Heart right ventricle (tissue), 16 donors: ENCODE measurements around the gene C4orf54. TPM values are rescaled to one million over a fixed set of nuclear protein-coding genes. Genes with fewer than 3 reads are reported as not detected.

Experiments used
- ATAC-seq, 8 donors: fragments of 200-7000 bp; cut with Tn5 transposase; one replicate each; pipeline ENCODE4 v1.9.1; 2020; ENCODE audit warnings: mild to moderate bottlenecking in 8 of 8, moderate library complexity in 8 of 8, moderate number of reproducible peaks in 1 of 8
- DNase-seq, 2 donors: peaks; one replicate each; pipeline ENCODE4 v3.0.0-alpha.2; 2020
- H3K27ac ChIP-seq, 10 donors: fragments of 200-600 bp; sonication (generic) in 2 of 10; one replicate each; pipeline versions ENCODE4 v1.5.0 to v1.8.0; 2020 to 2022; ENCODE audit warnings: mild to moderate bottlenecking in 3 of 10
- H3K27me3 ChIP-seq, 7 donors: fragments of 200-600 bp; one replicate each; pipeline ENCODE4 v1.8.0; 2021 to 2022; ENCODE audit warnings: mild to moderate bottlenecking in 2 of 7
- H3K36me3 ChIP-seq, 9 donors: fragments of 200-600 bp; sonication (generic) in 1 of 9; one replicate each; pipeline versions ENCODE4 v1.5.0 to v1.8.0; 2020 to 2022; ENCODE audit warnings: mild to moderate bottlenecking in 2 of 9
- H3K4me1 ChIP-seq, 9 donors: fragments of 200-600 bp; sonication (generic) in 1 of 9; one replicate each; pipeline versions ENCODE4 v1.5.0 to v1.8.0; 2020 to 2022; ENCODE audit warnings: mild to moderate bottlenecking in 4 of 9
- H3K4me3 ChIP-seq, 10 donors: fragments of 200-600 bp; sonication (generic) in 2 of 10; one replicate each; pipeline versions ENCODE4 v1.5.0 to v1.8.0; 2020 to 2022; ENCODE audit warnings: mild to moderate bottlenecking in 7 of 10, moderate library complexity in 2 of 10
- H3K9me3 ChIP-seq, 11 donors: fragments of 200-600 bp in 10 of 11; sonication (generic) in 2 of 11; one replicate each; pipeline versions ENCODE4 v1.5.0 to v1.8.0; 2013 to 2022; ENCODE audit warnings: mild to moderate bottlenecking in 2 of 11, control low read depth in 1 of 11, moderate library complexity in 1 of 11
- CTCF ChIP-seq, 9 donors: fragments of 200-600 bp; sonication (generic) in 2 of 9; IDR thresholded peaks; one replicate each; pipeline versions ENCODE4 v1.5.0 to v1.8.0; 2021 to 2022; ENCODE audit warnings: antibody characterized with exemption in 9 of 9, mild to moderate bottlenecking in 5 of 9, moderate library complexity in 1 of 9
- WGBS, 2 donors: extraction: QIAGEN DNeasy Blood & Tissue Kit; methylation state at CpG; one replicate each; pipeline ENCODE4 v1.1.7; 2013; ENCODE audit warnings: inconsistent platforms in 1 of 2; 5-methylcytosine and 5-hydroxymethylcytosine counted together
- intact Hi-C, 10 donors: fragments of 100-400 bp; cut with DNase I; formaldehyde crosslinking; loops; one replicate each; pipeline versions ENCODE4 v1.11.1 to v1.14.2; 2022
- polyA plus RNA-seq, 2 donors: library from polyadenylated mRNA; stranded (reverse); fragments of 200-250 nt; gene quantifications; one replicate each; pipeline ENCODE4 v1.2.3, GENCODE V29; 2013
- total RNA-seq, 10 donors: library from RNA; stranded (reverse); fragmentation: NEBNext Ultra II Directional in 3 of 10; extraction: Animal tissue kit (Norgen Biotek cat#: 25700) in 3 of 10; gene quantifications; one replicate each; pipeline versions ENCODE4 v1.2.1 to v1.2.4, GENCODE V29; 2021 to 2023
- donor health status: Arrhythmogenic right ventricular cardiomyopathy.
- donor health status: ischemic (EF 13 %, LVEDD 7.1; RV severe dilation, severe dysfunction).
- donor health status: healthy with polysubstance abuse.
- donor health status: DM: no; HTN: yes; CAD: no.
- donor health status: DM: no; HTN: no; CAD: no.
- donor health status: ischemic (EF 25% LVEDD 6.9; RV normal size, moderate dysfunction).
- donor health status: ischemic (EF 25% LVEDD 5.7; RV mildly dilated, moderate dysfunction).
- donor health status: healthy.
- donor health status: DM: yes; HTN: yes; CAD: no.
- donor health status: Ischemic cardiomyopathy.
- donor health status: ischemic (EF 35%, LVEDD 5.7; RV mildly dilated, moderate dysfunction).
- donor health status: nonischemic (EF 11% LVEDD 7.7; RV severe dilation, severe dysfunction).
- donor health status: DM: yes; HTN: yes; CAD: no.
- donor health status: PGD.
- donor health status: ischemic (EF 29% LVEDD 5.4; RV normal size, mild dysfunction).
- donor health status: nonischemic (EF 23%, LVEDD 6.1; RV moderate dilation, normal function).

Gene C4orf54
- total and polyA plus RNA-seq, 12 donors: 0.68 to 14.4 (median 1.6) TPM

- peaks cover 0 to 37% (median 7%) of the 10 kb centered on the region in 11 donors for H3K9me3 ChIP-seq
- no peaks in the 10 kb centered on the region for H3K36me3 ChIP-seq
- intact Hi-C loops: no loop called here
- ATAC-seq (no peak), DNase-seq (no peak)
- TF ChIP-seq CTCF (IDR thresholded peaks at IDR 0.05): no peak
- no peaks in the 10 kb centered on the region for H3K4me1 ChIP-seq
- H3K27me3 ChIP-seq: no peaks in the 10 kb centered on the region
- H3K27ac ChIP-seq: no peak overlapping the region
- H3K4me3 ChIP-seq: no peak overlapping the region
Measured at GRCh38 chr4:99690990-99691389, 33.4 kb upstream of the C4orf54 start.

- no peaks in the 10 kb centered on the region for H3K27me3 ChIP-seq
- DNase-seq: no peak
- H3K9me3 ChIP-seq: peaks cover 0 to 37% (median 7%) of the 10 kb centered on the region in 11 donors
- no peak overlapping the region for H3K4me3 ChIP-seq
- intact Hi-C loops: no loop called here
- H3K4me1 ChIP-seq: no peaks in the 10 kb centered on the region
- no peak for ATAC-seq
- no peak for TF ChIP-seq CTCF (IDR thresholded peaks at IDR 0.05)
- H3K36me3 ChIP-seq: no peaks in the 10 kb centered on the region
- no peak overlapping the region for H3K27ac ChIP-seq
Measured at GRCh38 chr4:99690472-99690871, 32.8 kb upstream of the C4orf54 start.

- 16 to 26% methylated on average over 1 of the region's 1 CpG for WGBS, 2 donors
- H3K4me1 ChIP-seq: peaks cover 0 to 8% (median 0%) of the 10 kb centered on the region in 9 donors
- H3K27ac ChIP-seq: no peak overlapping the region
- DNase-seq (no peak), ATAC-seq (peak in 7 of 8 donors; percentile 35 to 82 (median 47))
- H3K4me3 ChIP-seq: no peak overlapping the region
- intact Hi-C loops: no loop called here
- H3K9me3 ChIP-seq: peaks cover 0 to 32% (median 7%) of the 10 kb centered on the region in 11 donors
- no peaks in the 10 kb centered on the region for H3K36me3 ChIP-seq
- TF ChIP-seq CTCF (IDR thresholded peaks at IDR 0.05): no peak
- H3K27me3 ChIP-seq: no peaks in the 10 kb centered on the region
Measured at GRCh38 chr4:99687120-99687519, 29.5 kb upstream of the C4orf54 start.

- TF ChIP-seq CTCF (IDR thresholded peaks at IDR 0.05): no peak
- no peaks in the 10 kb centered on the region for H3K36me3 ChIP-seq
- H3K9me3 ChIP-seq: peaks cover 0 to 13% (median 0%) of the 10 kb centered on the region in 11 donors
- no peak for ATAC-seq
- DNase-seq: no peak
- no peaks in the 10 kb centered on the region for H3K27me3 ChIP-seq
- no peak overlapping the region for H3K4me3 ChIP-seq
- 88 to 89% methylated on average over 2 of the region's 2 CpGs for WGBS, 2 donors
- intact Hi-C loops: no loop called here
- no peak overlapping the region for H3K27ac ChIP-seq
- peaks cover 0 to 8% (median 0%) of the 10 kb centered on the region in 9 donors for H3K4me1 ChIP-seq
Measured at GRCh38 chr4:99685234-99685633, 27.6 kb upstream of the C4orf54 start.
